HepG2 (cell line): ENCODE results near the gene UBL5.

ENCODE experiments used
- FOSL1 ChIP-seq: sonication (generic); formaldehyde crosslinking; IDR thresholded peaks from 2 replicates; pipeline ENCODE4 v1.9.0; 2021; ENCODE audit warnings: missing genetic modification reagents, borderline replicate concordance
- JARID2 ChIP-seq: sonication (generic); formaldehyde crosslinking; IDR thresholded peaks from 2 replicates; pipeline ENCODE4 v1.8.1; 2023; ENCODE audit warnings: missing genetic modification reagents, inconsistent platforms; ENCODE audit not compliant: insufficient replicate concordance
- ZNF619 ChIP-seq: sonication (generic); formaldehyde crosslinking; IDR thresholded peaks from 2 replicates; pipeline ENCODE4 v1.4.0; 2020; ENCODE audit warnings: mild to moderate bottlenecking, missing genetic modification reagents
- ZSCAN25 ChIP-seq: sonication (generic); formaldehyde crosslinking; IDR thresholded peaks from 2 replicates; pipeline ENCODE4 v1.8.0; 2022; ENCODE audit warnings: mild to moderate bottlenecking, missing genetic modification reagents
- TF ChIP-seq, protein P1 (sequence below): sonication (generic); formaldehyde crosslinking; IDR thresholded peaks from 2 replicates; pipeline ENCODE4 v1.4.0; 2020; ENCODE audit warnings: missing genetic modification reagents
- TF ChIP-seq, protein P2 (sequence below): sonication (generic); formaldehyde crosslinking; IDR thresholded peaks from 2 replicates; pipeline ENCODE4 v1.8.0; 2022; ENCODE audit warnings: low read depth, missing genetic modification reagents
- TF ChIP-seq, protein P3 (sequence below): IDR thresholded peaks from 2 replicates; pipeline ENCODE4 v1.6.1; 2012; ENCODE audit warnings: inconsistent platforms
- TF ChIP-seq, protein P4 (sequence below), 2 experiments: sonication (generic) in 1 of 2; formaldehyde crosslinking in 1 of 2; IDR thresholded peaks; 2 replicates each; pipeline versions ENCODE4 v1.5.1 to v1.6.1; 2011 to 2020; ENCODE audit warnings: borderline replicate concordance in 1 of 2, low read depth in 1 of 2, low read length in 1 of 2, mild to moderate bottlenecking in 1 of 2, missing genetic modification reagents in 1 of 2, moderate library complexity in 1 of 2

DNA sequence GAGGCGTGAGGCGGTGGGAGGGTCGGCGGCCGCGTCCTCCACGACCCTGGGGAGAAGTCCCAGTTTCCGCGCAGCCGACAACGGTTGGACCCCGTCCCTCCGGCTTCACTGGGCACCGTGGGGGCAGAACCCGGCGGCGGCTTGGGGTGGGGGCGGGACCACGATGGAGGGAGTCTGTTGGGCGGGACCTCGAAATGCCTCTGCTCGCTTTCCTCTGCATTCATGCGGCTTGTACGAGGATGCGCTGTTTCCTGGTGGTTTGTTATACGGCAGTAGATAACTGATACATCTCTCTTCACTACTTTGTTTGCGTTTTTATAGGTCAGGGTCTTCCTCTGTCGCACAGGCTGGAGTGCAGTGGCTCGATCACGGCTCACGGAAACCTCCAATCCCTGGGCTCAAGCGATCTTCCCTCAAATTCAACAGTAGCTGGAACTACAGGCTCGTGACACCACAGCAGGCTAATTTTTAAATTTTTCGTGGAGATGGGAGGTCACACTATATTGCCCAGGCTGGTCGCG is 34.6 kb upstream of the UBL5 start:
- TF ChIP-seq, protein P1, sequence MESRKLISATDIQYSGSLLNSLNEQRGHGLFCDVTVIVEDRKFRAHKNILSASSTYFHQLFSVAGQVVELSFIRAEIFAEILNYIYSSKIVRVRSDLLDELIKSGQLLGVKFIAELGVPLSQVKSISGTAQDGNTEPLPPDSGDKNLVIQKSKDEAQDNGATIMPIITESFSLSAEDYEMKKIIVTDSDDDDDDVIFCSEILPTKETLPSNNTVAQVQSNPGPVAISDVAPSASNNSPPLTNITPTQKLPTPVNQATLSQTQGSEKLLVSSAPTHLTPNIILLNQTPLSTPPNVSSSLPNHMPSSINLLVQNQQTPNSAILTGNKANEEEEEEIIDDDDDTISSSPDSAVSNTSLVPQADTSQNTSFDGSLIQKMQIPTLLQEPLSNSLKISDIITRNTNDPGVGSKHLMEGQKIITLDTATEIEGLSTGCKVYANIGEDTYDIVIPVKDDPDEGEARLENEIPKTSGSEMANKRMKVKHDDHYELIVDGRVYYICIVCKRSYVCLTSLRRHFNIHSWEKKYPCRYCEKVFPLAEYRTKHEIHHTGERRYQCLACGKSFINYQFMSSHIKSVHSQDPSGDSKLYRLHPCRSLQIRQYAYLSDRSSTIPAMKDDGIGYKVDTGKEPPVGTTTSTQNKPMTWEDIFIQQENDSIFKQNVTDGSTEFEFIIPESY: no peak
- TF ChIP-seq, protein P2, sequence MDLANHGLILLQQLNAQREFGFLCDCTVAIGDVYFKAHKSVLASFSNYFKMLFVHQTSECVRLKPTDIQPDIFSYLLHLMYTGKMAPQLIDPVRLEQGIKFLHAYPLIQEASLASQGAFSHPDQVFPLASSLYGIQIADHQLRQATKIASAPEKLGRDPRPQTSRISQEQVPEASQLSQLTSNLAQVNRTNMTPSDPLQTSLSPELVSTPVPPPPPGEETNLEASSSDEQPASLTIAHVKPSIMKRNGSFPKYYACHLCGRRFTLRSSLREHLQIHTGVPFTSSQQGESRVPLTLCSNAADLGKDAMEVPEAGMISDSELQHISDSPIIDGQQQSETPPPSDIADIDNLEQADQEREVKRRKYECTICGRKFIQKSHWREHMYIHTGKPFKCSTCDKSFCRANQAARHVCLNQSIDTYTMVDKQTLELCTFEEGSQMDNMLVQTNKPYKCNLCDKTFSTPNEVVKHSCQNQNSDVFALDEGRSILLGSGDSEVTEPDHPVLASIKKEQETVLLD (CRISPR knock-in tag): no peak
- TF ChIP-seq ZSCAN25 (CRISPR knock-in tag): no peak
- TF ChIP-seq FOSL1 (CRISPR knock-in tag): no peak
- TF ChIP-seq, protein P3, sequence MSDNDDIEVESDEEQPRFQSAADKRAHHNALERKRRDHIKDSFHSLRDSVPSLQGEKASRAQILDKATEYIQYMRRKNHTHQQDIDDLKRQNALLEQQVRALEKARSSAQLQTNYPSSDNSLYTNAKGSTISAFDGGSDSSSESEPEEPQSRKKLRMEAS: no peak
- TF ChIP-seq, protein P4, sequence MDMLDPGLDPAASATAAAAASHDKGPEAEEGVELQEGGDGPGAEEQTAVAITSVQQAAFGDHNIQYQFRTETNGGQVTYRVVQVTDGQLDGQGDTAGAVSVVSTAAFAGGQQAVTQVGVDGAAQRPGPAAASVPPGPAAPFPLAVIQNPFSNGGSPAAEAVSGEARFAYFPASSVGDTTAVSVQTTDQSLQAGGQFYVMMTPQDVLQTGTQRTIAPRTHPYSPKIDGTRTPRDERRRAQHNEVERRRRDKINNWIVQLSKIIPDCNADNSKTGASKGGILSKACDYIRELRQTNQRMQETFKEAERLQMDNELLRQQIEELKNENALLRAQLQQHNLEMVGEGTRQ (IDR thresholded peaks at IDR 0.05; ENCODE audit: low read depth, low read length): no peak
- TF ChIP-seq, protein P4 (CRISPR knock-in tag; IDR thresholded peaks at IDR 0.05; ENCODE audit: borderline replicate concordance): no peak
- no peak for TF ChIP-seq JARID2 (CRISPR knock-in tag)
- no peak for TF ChIP-seq ZNF619 (CRISPR knock-in tag)
